HEK293 (cell line): Measurements from ENCODE around the gene PPP1R3E.

Experiments used
- CTCF ChIA-PET: fragments of 350-600 bp; formaldehyde crosslinking; extraction: SDS; loops from one replicate; lab custom pipeline; 2021; ENCODE audit warnings: antibody characterized with exemption; lab: Yijun Ruan, JAX
- POLR2A ChIA-PET: fragments of 300-600 bp; formaldehyde crosslinking; extraction: SDS; loops from one replicate; lab custom pipeline; 2020; ENCODE audit warnings: antibody characterized with exemption, inconsistent platforms; lab: Yijun Ruan, JAX
- H3K27ac ChIP-seq: fragments of 200-500 bp; sonication (Bioruptor generic); 2 replicates; pipeline ENCODE4 v1.5.1; 2014; ENCODE audit warnings: low read depth, low read length, control low read depth, inconsistent platforms; ENCODE audit errors: extremely low read depth
- H3K36me3 ChIP-seq, 2 experiments: fragments of 200-500 bp in 1 of 2; sonication (Bioruptor generic) in 1 of 2; 1 replicate in 1 of 2; 2 replicates in 1 of 2; pipeline ENCODE4 v1.5.1; 2014 to 2017; ENCODE audit warnings: inconsistent platforms in 2 of 2, low read length in 2 of 2; ENCODE audit not compliant: control insufficient read depth in 2 of 2, insufficient read depth in 1 of 2
- H3K4me1 ChIP-seq: fragments of 200-500 bp; sonication (Bioruptor generic); 2 replicates; pipeline ENCODE4 v1.5.1; 2014; ENCODE audit warnings: mild to moderate bottlenecking, low read length, inconsistent platforms; ENCODE audit not compliant: control insufficient read depth, insufficient read depth
- H3K4me3 ChIP-seq: 2 replicates; pipeline ENCODE4 v1.5.1; 2011; ENCODE audit warnings: low read depth, mild to moderate bottlenecking, control low read depth, low read length, moderate library complexity
- H3K9me3 ChIP-seq: fragments of 200-500 bp; sonication (Bioruptor generic); 2 replicates; pipeline ENCODE4 v1.5.1; 2014; ENCODE audit warnings: low read depth, low read length, inconsistent platforms; ENCODE audit not compliant: control insufficient read depth, insufficient read depth
- EGR2 ChIP-seq: fragments of 450-650 bp; formaldehyde crosslinking; IDR thresholded peaks from 2 replicates; pipeline ENCODE4 v1.5.1; 2016; ENCODE audit warnings: low read depth, missing biosample characterization, missing genetic modification characterization
- GLI4 ChIP-seq: fragments of 450-650 bp; formaldehyde crosslinking; IDR thresholded peaks from 2 replicates; pipeline ENCODE4 v1.5.1; 2016; ENCODE audit warnings: missing biosample characterization, missing genetic modification characterization
- MEIS1 ChIP-seq: sonication (generic); formaldehyde crosslinking; IDR thresholded peaks from 2 replicates; pipeline ENCODE4 v1.8.1; 2022; ENCODE audit warnings: missing genetic modification reagents, mild to moderate bottlenecking, borderline replicate concordance
- OVOL3 ChIP-seq: fragments of 450-650 bp; formaldehyde crosslinking; IDR thresholded peaks from 2 replicates; pipeline ENCODE4 v1.5.1; 2016; ENCODE audit warnings: missing biosample characterization, missing genetic modification characterization
- PRDM1 ChIP-seq: fragments of 450-650 bp; formaldehyde crosslinking; IDR thresholded peaks from 2 replicates; pipeline ENCODE4; 2016; ENCODE audit warnings: missing biosample characterization, missing genetic modification characterization
- ZBTB20 ChIP-seq: fragments of 450-650 bp; formaldehyde crosslinking; IDR thresholded peaks from 2 replicates; pipeline ENCODE4 v1.5.1; 2016; ENCODE audit warnings: missing biosample characterization, missing genetic modification characterization
- ZBTB26 ChIP-seq: fragments of 450-650 bp; formaldehyde crosslinking; optimal IDR thresholded peaks from 2 replicates; pipeline ENCODE3; 2016; ENCODE audit warnings: missing biosample characterization, mild to moderate bottlenecking, missing genetic modification characterization
- ZNF133 ChIP-seq: fragments of 450-650 bp; formaldehyde crosslinking; IDR thresholded peaks from 2 replicates; pipeline ENCODE4 v1.5.1; 2016; ENCODE audit warnings: missing biosample characterization, missing genetic modification characterization
- ZNF184 ChIP-seq: fragments of 450-650 bp; IDR thresholded peaks from 2 replicates; pipeline ENCODE4 v1.5.1; 2018; ENCODE audit warnings: missing biosample characterization, mild to moderate bottlenecking, missing genetic modification characterization
- ZNF335 ChIP-seq: fragments of 450-650 bp; formaldehyde crosslinking; conservative IDR thresholded peaks from 2 replicates; pipeline ENCODE4 v1.5.1; 2016; ENCODE audit warnings: missing biosample characterization, missing genetic modification characterization
- ZNF514 ChIP-seq: fragments of 450-650 bp; formaldehyde crosslinking; IDR thresholded peaks from 2 replicates; pipeline ENCODE4 v1.5.1; 2016; ENCODE audit warnings: missing biosample characterization, missing genetic modification characterization
- ZNF530 ChIP-seq: fragments of 450-650 bp; formaldehyde crosslinking; IDR thresholded peaks from 2 replicates; pipeline ENCODE4 v1.5.1; 2016; ENCODE audit warnings: low read depth, missing biosample characterization, missing genetic modification characterization
- ZNF558 ChIP-seq: fragments of 450-650 bp; formaldehyde crosslinking; IDR thresholded peaks from 2 replicates; pipeline ENCODE4 v1.5.1; 2016; ENCODE audit warnings: missing biosample characterization, missing genetic modification characterization
- ZNF600 ChIP-seq: fragments of 450-650 bp; formaldehyde crosslinking; IDR thresholded peaks from 2 replicates; pipeline ENCODE4 v1.5.1; 2016; ENCODE audit warnings: missing biosample characterization, missing genetic modification characterization
- ZNF639 ChIP-seq: fragments of 450-650 bp; formaldehyde crosslinking; IDR thresholded peaks from 2 replicates; pipeline ENCODE4 v1.5.1; 2016; ENCODE audit warnings: missing biosample characterization, missing genetic modification characterization
- ZNF768 ChIP-seq: fragments of 450-650 bp; formaldehyde crosslinking; IDR thresholded peaks from 2 replicates; pipeline ENCODE4 v1.5.1; 2018; ENCODE audit warnings: missing biosample characterization, mild to moderate bottlenecking, missing genetic modification characterization

The PPP1R3E gene

GRCh38 chr14:23310546-23310945, 7.9 kb upstream of the PPP1R3E start:
- POLR2A ChIA-PET = interaction anchor here (1.7 to 3.2 kb wide), 2 partner anchors 8 to 11 kb away, joined by 5 to 19 read pairs; partner anchors contain the start of genes PABPN1 and PPP1R3E
- Histone ChIP-seq H3K4me1 (peaks cover 6% of the 10 kb centered on the region; the same call in 1 of the 2 replicates), H3K4me3 (no peak overlapping the region), H3K27ac (no peak overlapping the region), H3K9me3 (no peaks in the 10 kb centered on the region), H3K36me3 (peaks cover 16 to 52% of the 10 kb centered on the region in 2 experiments)
- no peak for TF ChIP-seq ZNF184 (tag by site-specific recombination)
- no peak for TF ChIP-seq ZNF558 (tag by site-specific recombination)
- TF ChIP-seq OVOL3 = no peak
- no peak for TF ChIP-seq ZBTB26 (tag by site-specific recombination)
- no peak for TF ChIP-seq ZNF768 (tag by site-specific recombination)
- CTCF ChIA-PET = no interaction called here

GRCh38 chr14:23308721-23309445, 6.2 kb upstream of the PPP1R3E start:
- peaks cover 8 to 46% of the 10 kb centered on the region in 2 experiments for H3K36me3 ChIP-seq
- ChIA-PET CTCF (no interaction called here), POLR2A (interaction anchor here (3.2 kb wide), 1 partner anchor 12 kb away, joined by 19 read pairs; the partner anchor contains the start of gene PABPN1)
- no peak overlapping the region for H3K27ac ChIP-seq
- H3K9me3 ChIP-seq = no peaks in the 10 kb centered on the region
- TF ChIP-seq GLI4 (tag by site-specific recombination) = no peak
- TF ChIP-seq EGR2 (tag by site-specific recombination) = peak; percentile 15; the same call in 1 of the 2 replicates
- no peak for TF ChIP-seq ZNF133
- 0 out of 2 replicates have a peak, but pooled peaks have one; percentile 23 for TF ChIP-seq PRDM1 (tag by site-specific recombination)
- TF ChIP-seq, all 188 proteins: peak for 2
- Histone ChIP-seq H3K4me3 (no peak overlapping the region), H3K4me1 (peaks cover 6% of the 10 kb centered on the region; the same call in 1 of the 2 replicates)

GRCh38 chr14:23307687-23308644, 5.3 kb upstream of the PPP1R3E start:
- TF ChIP-seq ZNF514 (no peak), ZNF600 (peak; percentile 25; the same call in 1 of the 2 replicates)
- TF ChIP-seq, all 188 proteins: peak for 1
- Histone ChIP-seq H3K27ac (peak overlapping the region; percentile 85; the same call in 1 of the 2 replicates), H3K9me3 (no peaks in the 10 kb centered on the region), H3K4me1 (peaks cover 6% of the 10 kb centered on the region; the same call in 1 of the 2 replicates), H3K4me3 (peak overlapping the region; percentile 56), H3K36me3 (peaks cover 8 to 46% of the 10 kb centered on the region in 2 experiments)
- ChIA-PET POLR2A (interaction anchor here (1.1 to 8.1 kb wide), 5 partner anchors 11 to 213 kb away, joined by 6 to 170 read pairs (median 12); partner anchors contain the start of genes ACIN1, C14orf119, HOMEZ and PABPN1), CTCF (interaction anchor here (0.5 to 1.0 kb wide), 3 partner anchors 8 to 750 kb away, joined by 3 read pairs; no protein-coding TSS in a partner anchor)

- ChIA-PET POLR2A (interaction anchor here (0.5 to 8.1 kb wide), 12 partner anchors 12 to 532 kb away, joined by 3 to 170 read pairs (median 4); partner anchors contain the start of genes ACIN1, C14orf119, HOMEZ and PABPN1), CTCF (interaction anchor here (0.6 to 1.0 kb wide), 3 partner anchors 24 to 751 kb away, joined by 3 read pairs; no protein-coding TSS in a partner anchor)
- H3K9me3 ChIP-seq = no peaks in the 10 kb centered on the region
- TF ChIP-seq ZNF530 (tag by site-specific recombination) (no peak), ZNF335 (tag by site-specific recombination) (peak; percentile 2; the same call in 1 of the 2 replicates), ZBTB20 (tag by site-specific recombination) (no peak), MEIS1 (CRISPR knock-in tag) (no peak), ZNF639 (tag by site-specific recombination) (no peak)
- peaks cover 6% of the 10 kb centered on the region; the same call in 1 of the 2 replicates for H3K4me1 ChIP-seq
- H3K27ac ChIP-seq = peak overlapping the region; percentile 85
- peaks cover 8 to 42% of the 10 kb centered on the region in 2 experiments for H3K36me3 ChIP-seq
- peak overlapping the region; percentile 56 for H3K4me3 ChIP-seq
Observed at GRCh38 chr14:23307146-23307530, 4.5 kb upstream of the PPP1R3E start.
